Measurements from ENCODE around the gene SNCB. TPM values are rescaled to one million over a fixed set of nuclear protein-coding genes. Genes with fewer than 3 reads are reported as not detected.

SNCB gene
- total RNA-seq, 2 experiments from 2014 or later = not detected

DNA sequence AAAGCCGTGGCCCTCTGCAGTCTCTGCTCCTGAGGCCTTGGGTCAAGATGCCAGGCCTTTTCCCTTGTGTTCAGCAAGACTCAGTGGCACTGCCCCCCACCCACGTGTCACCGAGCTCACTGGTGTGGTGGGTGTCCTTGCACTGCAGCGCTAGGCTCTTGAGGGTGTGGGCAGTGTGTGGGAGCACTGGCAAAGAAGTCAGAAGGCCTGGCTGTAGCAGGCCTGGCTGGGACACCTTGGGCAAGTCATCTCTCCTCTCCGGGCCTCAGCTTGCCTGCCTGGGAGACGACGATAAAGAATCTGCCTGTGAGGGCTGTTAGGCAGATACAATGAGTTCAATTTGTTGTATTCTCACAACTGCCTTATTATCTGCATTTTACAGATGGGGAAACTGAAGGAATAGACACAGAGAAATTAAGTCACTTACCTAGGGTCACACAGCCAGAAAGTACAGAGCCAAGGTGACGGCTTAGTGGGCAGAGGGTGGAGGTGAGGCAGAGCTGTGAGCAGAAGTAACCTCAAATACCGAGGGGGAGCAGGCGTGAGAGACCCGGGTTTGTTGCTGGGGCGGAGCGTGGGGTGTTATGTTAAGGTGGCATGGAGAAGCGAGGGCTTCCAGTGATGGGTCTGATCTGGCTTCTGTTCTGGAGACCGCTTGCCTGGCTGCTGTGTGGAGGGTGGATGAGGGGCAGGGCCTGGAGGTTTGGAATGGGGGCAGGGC lies 18.3 kb upstream of the SNCB start:
- peak overlapping the region; percentile 52 for H3K4me3 Mint-ChIP-seq
- POLR2A ChIA-PET = interaction anchor here (1.4 to 4.4 kb wide), 3 partner anchors 11 to 111 kb away, joined by 4 to 52 read pairs (median 9); partner anchors contain the start of gene RNF44
- H3K27me3 Mint-ChIP-seq = no peaks in the 10 kb centered on the region
- DNase-seq (peak in 7 of 14 experiments; percentile 19 to 64 (median 43)), ATAC-seq (ENCODE audit: poor library complexity) (peak; percentile 7)
- Histone ChIP-seq H3K4me1 (ENCODE audit: insufficient read depth, low read length) (peaks cover 66% of the 10 kb centered on the region), H3K27me3 (ENCODE audit: control insufficient read depth in 1 of 2, insufficient read depth in 2 of 2, low read length in 2 of 2) (no peaks in the 10 kb centered on the region), H3K4me3 (ENCODE audit: low read length) (peak overlapping the region; percentile 71), H3K27ac (ENCODE audit: low read depth in 1 of 2, low read length in 2 of 2) (peak overlapping the region; percentile 54 to 64), H3K36me3 (ENCODE audit: insufficient read depth, low read length) (peaks cover 8% of the 10 kb centered on the region), H3K9me3 (ENCODE audit: control insufficient read depth in 1 of 2, insufficient read depth in 1 of 2, low read length in 2 of 2) (no peaks in the 10 kb centered on the region)
- H3K27ac Mint-ChIP-seq = peak overlapping the region; percentile 68
- peaks cover 70% of the 10 kb centered on the region for H3K4me1 Mint-ChIP-seq (ENCODE audit: low read depth)
- CTCF ChIA-PET = interaction anchor here (1.3 to 4.3 kb wide), 3 partner anchors 8 to 232 kb away, joined by 3 to 43 read pairs (median 5); partner anchors contain the start of gene CLTB
- peaks cover 6% of the 10 kb centered on the region for H3K36me3 Mint-ChIP-seq (ENCODE audit: low read depth)
- TF ChIP-seq CTCF (IDR thresholded peaks at IDR 0.05) = no peak
- intact Hi-C loops (cut with DNase I, micrococcal nuclease) = loop anchor here in 1 of 2 experiments (2.0 to 10.0 kb wide), 5 partner anchors 106 to 1556 kb away; partner anchors contain the start of genes FAF2, HNRNPAB and UIMC1
- H3K9me3 Mint-ChIP-seq = no peaks in the 10 kb centered on the region

DNA sequence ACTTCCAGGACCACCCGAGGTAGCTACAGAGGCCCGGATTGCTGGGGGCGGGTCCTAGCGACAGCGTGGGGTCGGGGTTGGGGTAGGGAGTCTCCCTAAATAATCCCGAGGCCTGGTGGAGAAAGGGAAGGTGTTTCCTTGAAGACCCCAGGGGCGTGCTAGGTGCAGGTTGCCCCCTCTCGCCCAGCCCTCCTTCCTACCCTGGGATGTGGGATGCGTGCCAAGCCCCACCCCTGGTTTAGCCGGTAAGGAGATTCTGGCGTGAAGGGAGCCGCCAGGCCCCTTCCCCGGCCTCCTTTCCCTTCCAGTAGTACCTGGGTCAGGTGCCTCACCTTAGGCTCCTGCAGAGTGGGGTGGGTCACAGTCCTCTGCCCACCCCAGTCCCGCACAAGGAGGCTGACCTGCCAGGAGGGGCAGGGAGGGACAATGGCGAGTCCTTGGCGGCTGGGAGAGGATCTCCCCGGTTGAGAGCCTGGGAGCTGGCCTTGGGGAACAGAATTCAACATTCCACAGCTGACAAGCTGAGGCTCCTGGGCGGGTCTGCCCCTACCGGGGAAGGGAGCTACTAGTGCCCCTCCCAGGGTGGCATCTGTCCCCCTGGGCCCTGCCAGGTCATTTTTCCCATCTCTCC lies 17.6 kb upstream of the SNCB start:
- peaks cover 63% of the 10 kb centered on the region for H3K4me1 Mint-ChIP-seq (ENCODE audit: low read depth)
- CTCF ChIA-PET = interaction anchor here (1.3 to 4.3 kb wide), 4 partner anchors 9 to 231 kb away, joined by 3 to 43 read pairs (median 5); partner anchors contain the start of genes CLTB and FAF2
- POLR2A ChIA-PET = interaction anchor here (1.4 to 4.4 kb wide), 5 partner anchors 11 to 287 kb away, joined by 3 to 52 read pairs (median 8); partner anchors contain the start of genes KIAA1191 and RNF44

More for the DNA sequence above, 17.6 kb upstream of the SNCB start:
- Histone ChIP-seq H3K4me3 (ENCODE audit: low read length) (peak overlapping the region; percentile 71), H3K36me3 (ENCODE audit: insufficient read depth, low read length) (peaks cover 6% of the 10 kb centered on the region), H3K27me3 (ENCODE audit: control insufficient read depth in 1 of 2, insufficient read depth in 2 of 2, low read length in 2 of 2) (no peaks in the 10 kb centered on the region), H3K27ac (ENCODE audit: low read depth in 1 of 2, low read length in 2 of 2) (peak overlapping the region; percentile 54 to 64), H3K4me1 (ENCODE audit: insufficient read depth, low read length) (peaks cover 59% of the 10 kb centered on the region), H3K9me3 (ENCODE audit: control insufficient read depth in 1 of 2, insufficient read depth in 1 of 2, low read length in 2 of 2) (no peaks in the 10 kb centered on the region)
- H3K27me3 Mint-ChIP-seq = no peaks in the 10 kb centered on the region
- no peak for ATAC-seq (ENCODE audit: poor library complexity)
- H3K27ac Mint-ChIP-seq = peak overlapping the region; percentile 68
- peak in 4 of 14 experiments; percentile 19 to 56 (median 34) for DNase-seq
- no peaks in the 10 kb centered on the region for H3K36me3 Mint-ChIP-seq (ENCODE audit: low read depth)
- no peaks in the 10 kb centered on the region for H3K9me3 Mint-ChIP-seq
- H3K4me3 Mint-ChIP-seq = peak overlapping the region; percentile 52
- TF ChIP-seq CTCF (IDR thresholded peaks at IDR 0.05) = no peak
- intact Hi-C loops (cut with DNase I, micrococcal nuclease) = loop anchor here in 1 of 2 experiments (2.0 to 10.0 kb wide), 6 partner anchors 35 to 1557 kb away; partner anchors contain the start of genes FAF2, HNRNPAB and UIMC1

Measured in CD4-positive, alpha-beta T cell (primary cell).